Central memory CD4-positive, alpha-beta T cell (primary cell): ENCODE measurements around the gene RSRC1.
"Not testable (repeated sequence)": the region's sequence is repeated elsewhere in the genome, so short reads cannot be mapped to it uniquely, and the experiment has no call there.

Source experiments
- DNase-seq: peaks from one replicate; pipeline ENCODE4 v3.0.0; 2022

Gene RSRC1

GRCh38 chr3:158333736-158334135 lies 223.8 kb downstream of the RSRC1 start:
- DNase-seq: no peak

GRCh38 chr3:158337110-158337509 lies 227.2 kb downstream of the RSRC1 start:
- DNase-seq: no peak

- DNase-seq: no peak
Measured at GRCh38 chr3:158339638-158340037, 229.7 kb downstream of the RSRC1 start.

- DNase-seq: not testable (repeated sequence)
Measured at GRCh38 chr3:158340951-158341350, 231.1 kb downstream of the RSRC1 start.

GRCh38 chr3:158347966-158348365 lies 238.1 kb downstream of the RSRC1 start:
- DNase-seq: no peak

GRCh38 chr3:158350971-158351370 lies 241.1 kb downstream of the RSRC1 start:
- no peak for DNase-seq

- no peak for DNase-seq
Measured at GRCh38 chr3:158352551-158352950, 242.7 kb downstream of the RSRC1 start.

GRCh38 chr3:158354713-158355112 lies 244.8 kb downstream of the RSRC1 start:
- no peak for DNase-seq

GRCh38 chr3:158355623-158356588 lies 246.0 kb downstream of the RSRC1 start:
- DNase-seq: no peak

- DNase-seq: no peak
Measured at GRCh38 chr3:158359339-158359738, 249.4 kb downstream of the RSRC1 start.

GRCh38 chr3:158360756-158361448 lies 251.0 kb downstream of the RSRC1 start:
- DNase-seq: no peak

GRCh38 chr3:158368271-158368670 lies 258.4 kb downstream of the RSRC1 start:
- no peak for DNase-seq

GRCh38 chr3:158369279-158369678 lies 259.4 kb downstream of the RSRC1 start:
- DNase-seq: no peak

GRCh38 chr3:158379517-158379916 lies 269.6 kb downstream of the RSRC1 start:
- DNase-seq: no peak

- DNase-seq: no peak
Measured at GRCh38 chr3:158381262-158381868, 271.5 kb downstream of the RSRC1 start.

- no peak for DNase-seq
Measured at GRCh38 chr3:158382479-158382878, 272.6 kb downstream of the RSRC1 start.

GRCh38 chr3:158384019-158384418 lies 274.1 kb downstream of the RSRC1 start:
- DNase-seq: no peak

- DNase-seq: no peak
Measured at GRCh38 chr3:158395421-158395820, 285.5 kb downstream of the RSRC1 start.

- no peak for DNase-seq
Measured at GRCh38 chr3:158402590-158402989, 292.7 kb downstream of the RSRC1 start.

GRCh38 chr3:158403013-158403412 lies 293.1 kb downstream of the RSRC1 start:
- no peak for DNase-seq

- no peak for DNase-seq
Measured at GRCh38 chr3:158404131-158404718, 294.3 kb downstream of the RSRC1 start.

- DNase-seq: no peak
Measured at GRCh38 chr3:158405507-158405906, 295.6 kb downstream of the RSRC1 start.
